Medulla oblongata (tissue), 1 donor: ENCODE data around the gene XXYLT1.
A peak's percentile ranks its signal among the peaks of the same experiment; 100 is the strongest.

Experiments used
- DNase-seq: peaks from one replicate; pipeline ENCODE4 v3.0.0-alpha.2; 2015; ENCODE audit errors: extremely low spot score

Gene XXYLT1

GRCh38 chr3:195267096-195267495 is 3.9 kb downstream of the XXYLT1 start:
- DNase-seq, result no peak

- DNase-seq, result no peak
Observed at GRCh38 chr3:195266428-195266827, 4.5 kb downstream of the XXYLT1 start.

GRCh38 chr3:195265363-195265976 is 5.5 kb downstream of the XXYLT1 start:
- no peak for DNase-seq

GRCh38 chr3:195263925-195264600 is 6.9 kb downstream of the XXYLT1 start:
- no peak for DNase-seq

GRCh38 chr3:195263193-195263924 is 7.6 kb downstream of the XXYLT1 start:
- no peak for DNase-seq

- no peak for DNase-seq
Observed at GRCh38 chr3:195261925-195262324, 9.0 kb downstream of the XXYLT1 start.

- peak; percentile 33 for DNase-seq
Observed at GRCh38 chr3:195260280-195260905, 10.6 kb downstream of the XXYLT1 start.

- peak; percentile 77 for DNase-seq
Observed at GRCh38 chr3:195259475-195260279, 11.3 kb downstream of the XXYLT1 start.

GRCh38 chr3:195259154-195259474 is 11.8 kb downstream of the XXYLT1 start:
- DNase-seq, result no peak

- DNase-seq, result no peak
Observed at GRCh38 chr3:195258449-195259153, 12.4 kb downstream of the XXYLT1 start.

GRCh38 chr3:195257454-195258448 is 13.2 kb downstream of the XXYLT1 start:
- DNase-seq, result no peak

GRCh38 chr3:195256639-195257453 is 14.1 kb downstream of the XXYLT1 start:
- DNase-seq, result no peak

- no peak for DNase-seq
Observed at GRCh38 chr3:195255571-195256501, 15.1 kb downstream of the XXYLT1 start.

- DNase-seq, result no peak
Observed at GRCh38 chr3:195255176-195255500, 15.8 kb downstream of the XXYLT1 start.

GRCh38 chr3:195254454-195255175 is 16.3 kb downstream of the XXYLT1 start:
- no peak for DNase-seq

GRCh38 chr3:195253923-195254432 is 17.0 kb downstream of the XXYLT1 start:
- DNase-seq, result no peak
